MG63 (cell line): ENCODE data around the gene TNIP1. TPM values are rescaled to one million over a fixed set of nuclear protein-coding genes. Genes with fewer than 3 reads are reported as not detected.
A peak's percentile ranks its signal among the peaks of the same experiment; 100 is the strongest.

ENCODE experiments used
- DNase-seq: peaks from one replicate; pipeline ENCODE4 v3.0.0-alpha.2; 2020
- H3K27me3 ChIP-seq: fragments of 250-450 bp; sonication (Bioruptor Pico); 2 replicates; pipeline ENCODE4 v1.5.1; 2020; ENCODE audit warnings: mild to moderate bottlenecking, moderate library complexity
- H3K36me3 ChIP-seq: fragments of 250-450 bp; sonication (Bioruptor Pico); 2 replicates; pipeline ENCODE4 v1.5.1; 2020; ENCODE audit warnings: mild to moderate bottlenecking, moderate library complexity
- H3K4me3 ChIP-seq: fragments of 250-450 bp; sonication (Bioruptor Pico); 2 replicates; pipeline ENCODE4 v1.5.1; 2020; ENCODE audit warnings: mild to moderate bottlenecking, moderate library complexity
- H3K9me3 ChIP-seq: fragments of 250-450 bp; sonication (Bioruptor Pico); 2 replicates; pipeline ENCODE4 v1.5.1; 2020; ENCODE audit warnings: mild to moderate bottlenecking, moderate library complexity
- total RNA-seq: library from RNA; depleted of rRNA; stranded (reverse); fragments of >200 nt; shearing (Covaris generic); gene quantifications from 2 replicates; pipeline ENCODE4 v1.2.3, GENCODE V29; 2014; ENCODE audit warnings: low replicate concordance

The TNIP1 gene
- total RNA-seq, 1 experiment from 2014 or later: 76.6 TPM

DNA sequence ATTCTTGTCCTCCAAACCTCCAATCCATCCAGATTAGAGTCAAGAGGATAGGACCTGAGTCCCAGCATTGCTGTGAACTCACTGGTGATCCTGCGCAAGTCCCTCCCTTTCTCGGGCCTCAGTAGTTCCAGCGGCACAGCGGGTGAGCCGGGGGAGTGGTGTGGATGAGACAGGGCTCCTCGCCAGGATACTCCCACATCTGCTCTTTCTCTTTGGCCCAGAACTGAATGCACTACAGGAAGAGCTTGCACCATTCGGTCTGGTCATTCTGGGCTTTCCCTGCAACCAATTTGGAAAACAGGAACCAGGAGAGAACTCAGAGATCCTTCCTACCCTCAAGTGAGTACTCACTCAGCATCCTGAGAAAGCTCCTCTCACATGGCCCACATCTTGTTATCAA is 54.2 kb downstream of the TNIP1 start:
- H3K27me3 ChIP-seq: no peaks in the 10 kb centered on the region
- no peak for DNase-seq
- no peaks in the 10 kb centered on the region for H3K9me3 ChIP-seq
- no peak overlapping the region for H3K4me3 ChIP-seq
- H3K36me3 ChIP-seq: peaks cover 32% of the 10 kb centered on the region

DNA sequence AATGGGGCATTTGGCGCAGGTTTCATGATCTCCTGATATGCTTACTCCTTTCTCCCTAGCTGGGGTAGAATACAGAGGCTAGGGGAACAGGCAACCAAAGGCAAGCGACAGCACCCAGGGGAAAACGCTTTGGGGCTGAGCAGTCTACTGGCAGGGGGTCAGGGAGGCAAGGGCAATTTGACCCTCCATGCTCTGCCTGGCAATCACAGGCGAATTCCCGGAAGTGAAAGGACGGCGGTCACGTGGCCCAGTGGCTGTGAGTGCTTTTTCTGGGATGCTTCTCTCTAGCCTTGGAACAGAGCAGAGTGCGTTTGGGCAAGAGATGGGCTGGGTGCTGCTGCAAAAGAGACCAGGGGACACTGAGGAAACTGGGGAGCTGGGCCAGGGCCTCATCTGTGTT is 54.7 kb downstream of the TNIP1 start:
- Histone ChIP-seq H3K36me3 (peaks cover 31% of the 10 kb centered on the region), H3K4me3 (no peak overlapping the region), H3K9me3 (no peaks in the 10 kb centered on the region), H3K27me3 (no peaks in the 10 kb centered on the region)
- no peak for DNase-seq

DNA sequence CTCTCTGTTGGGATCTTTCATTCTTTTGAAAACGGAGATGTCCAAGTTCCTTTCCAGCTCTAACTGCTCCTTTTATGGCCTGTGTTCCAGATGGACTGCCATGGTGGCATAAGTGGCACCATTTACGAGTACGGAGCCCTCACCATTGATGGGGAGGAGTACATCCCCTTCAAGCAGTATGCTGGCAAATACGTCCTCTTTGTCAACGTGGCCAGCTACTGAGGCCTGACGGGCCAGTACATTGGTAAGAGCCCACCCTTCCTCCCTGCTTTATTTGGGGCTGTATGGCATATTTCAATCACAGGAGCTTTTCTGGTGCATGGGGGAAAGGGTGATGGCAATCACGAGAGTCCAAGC is 55.6 kb downstream of the TNIP1 start:
- Histone ChIP-seq H3K36me3 (peaks cover 30% of the 10 kb centered on the region), H3K4me3 (no peak overlapping the region), H3K27me3 (no peaks in the 10 kb centered on the region), H3K9me3 (no peaks in the 10 kb centered on the region)
- no peak for DNase-seq

DNA sequence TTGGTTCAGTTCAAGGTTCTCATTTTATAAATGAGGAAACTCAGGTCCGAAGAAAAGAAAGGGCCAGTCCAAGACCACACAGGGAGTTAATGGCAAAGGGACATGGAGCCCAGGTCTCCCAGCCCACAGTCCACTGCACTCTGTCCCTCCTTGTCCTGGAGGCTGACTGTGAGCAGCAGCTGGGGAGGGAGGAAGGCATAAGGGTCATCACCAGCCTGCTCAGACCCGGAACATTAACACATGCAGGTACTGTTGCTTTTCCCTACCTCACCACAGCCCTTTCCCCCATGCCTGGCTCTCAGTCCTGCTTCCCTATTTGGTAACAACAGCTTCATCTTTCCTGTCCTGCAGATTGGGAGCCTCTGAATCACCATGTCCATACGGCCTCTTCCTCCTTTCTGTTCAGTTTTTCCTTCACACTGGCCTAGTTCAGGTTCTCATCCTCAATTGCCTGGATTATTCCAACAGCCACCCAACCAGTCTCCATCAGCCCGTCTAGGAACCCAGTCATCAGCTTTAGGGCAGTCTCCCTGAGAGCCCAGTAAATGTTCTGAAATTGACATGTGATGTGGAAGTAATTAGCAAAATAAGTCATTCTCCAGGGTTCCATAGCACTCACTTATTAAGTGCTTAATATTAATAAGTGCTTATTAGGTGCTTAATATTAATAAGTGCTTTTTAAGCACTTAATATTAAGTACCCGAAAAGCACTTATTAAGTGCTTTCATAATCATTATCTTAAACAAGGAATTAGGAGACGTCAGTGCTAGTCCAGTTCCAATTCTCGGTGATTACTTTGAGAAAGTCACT is 56.2 kb downstream of the TNIP1 start:
- Histone ChIP-seq H3K4me3 (no peak overlapping the region), H3K27me3 (no peaks in the 10 kb centered on the region)
- DNase-seq: no peak

DNA sequence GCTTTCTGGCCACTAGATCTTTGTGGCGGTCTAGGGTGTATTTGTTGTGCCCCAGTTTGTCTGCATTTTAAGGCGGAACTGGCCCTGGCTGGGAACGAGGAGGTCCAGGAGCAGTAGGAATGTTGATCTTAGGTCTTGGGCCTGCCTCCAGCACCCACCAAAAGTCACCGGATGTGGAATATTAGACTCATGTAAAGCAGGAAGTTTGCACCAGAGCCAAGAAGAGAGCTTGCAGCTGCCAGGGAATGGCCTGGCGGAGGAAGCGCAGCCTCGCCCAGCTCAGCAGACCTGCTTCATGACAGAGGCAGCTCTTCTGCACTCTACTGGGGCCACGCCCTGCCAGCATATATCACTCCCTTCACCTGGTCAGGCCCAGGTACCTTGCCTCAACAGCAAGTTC is 57.2 kb downstream of the TNIP1 start:
- DNase-seq: peak; percentile 97
- Histone ChIP-seq H3K36me3 (peaks cover 14% of the 10 kb centered on the region), H3K27me3 (no peaks in the 10 kb centered on the region), H3K4me3 (no peak overlapping the region), H3K9me3 (no peaks in the 10 kb centered on the region)

More for the DNA sequence above, 56.2 kb downstream of the TNIP1 start:
- peaks cover 24% of the 10 kb centered on the region for H3K36me3 ChIP-seq
- H3K9me3 ChIP-seq: no peaks in the 10 kb centered on the region

DNA sequence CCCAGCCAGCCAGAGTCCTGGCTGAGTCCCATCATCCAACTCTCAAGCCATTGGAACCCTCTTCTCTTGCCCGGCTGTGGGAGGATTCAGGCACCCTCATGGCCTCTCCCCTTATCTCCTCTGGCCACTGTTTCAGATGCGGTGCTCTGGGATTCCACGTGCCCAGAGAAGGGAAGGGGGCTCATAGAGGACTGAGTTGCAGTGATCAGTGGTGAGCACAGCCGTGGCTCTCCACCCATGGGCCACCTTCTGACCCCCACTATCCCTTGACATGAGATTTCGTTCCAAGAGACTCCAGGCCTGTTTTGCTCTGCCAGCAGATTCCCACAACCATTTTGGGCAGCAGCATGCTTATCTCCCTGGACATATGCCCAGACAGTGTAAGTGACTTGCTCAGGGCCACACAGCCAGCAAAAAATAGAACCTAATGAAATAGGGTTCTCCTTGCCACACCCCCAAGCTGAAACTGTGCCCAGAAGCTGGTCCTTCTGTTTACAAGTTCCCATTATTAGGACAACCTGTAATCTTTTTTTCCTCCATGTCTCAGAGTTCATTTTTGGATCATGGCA is 57.7 kb downstream of the TNIP1 start:
- Histone ChIP-seq H3K9me3 (no peaks in the 10 kb centered on the region), H3K27me3 (no peaks in the 10 kb centered on the region), H3K36me3 (peaks cover 9% of the 10 kb centered on the region), H3K4me3 (no peak overlapping the region)
- DNase-seq: peak; percentile 95

DNA sequence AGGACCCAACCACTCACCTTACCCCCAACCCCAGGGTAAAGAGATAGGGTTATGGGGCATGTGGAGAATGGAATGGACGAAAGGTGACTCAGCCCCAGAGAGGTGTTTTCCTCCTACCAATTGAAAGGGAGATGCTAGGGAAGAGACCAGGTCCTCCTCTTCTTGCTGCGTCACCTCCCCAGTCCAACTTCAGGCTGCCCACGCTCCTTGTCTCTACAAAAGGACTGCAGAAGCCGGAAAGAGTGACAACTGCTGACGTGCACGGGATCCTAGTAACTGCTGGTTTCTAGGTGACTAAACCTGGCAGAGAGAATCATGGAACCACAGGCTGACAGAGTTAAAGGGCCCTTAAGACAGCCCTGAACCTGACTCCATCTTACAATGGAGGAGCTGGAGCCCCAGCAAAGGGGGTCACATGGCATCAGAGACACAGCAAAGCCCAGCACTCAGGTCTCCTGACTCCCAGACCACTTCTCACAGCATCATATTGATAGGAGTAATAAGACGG is 58.3 kb downstream of the TNIP1 start:
- Histone ChIP-seq H3K4me3 (no peak overlapping the region), H3K9me3 (no peaks in the 10 kb centered on the region), H3K27me3 (no peaks in the 10 kb centered on the region), H3K36me3 (peaks cover 7% of the 10 kb centered on the region)
- no peak for DNase-seq

DNA sequence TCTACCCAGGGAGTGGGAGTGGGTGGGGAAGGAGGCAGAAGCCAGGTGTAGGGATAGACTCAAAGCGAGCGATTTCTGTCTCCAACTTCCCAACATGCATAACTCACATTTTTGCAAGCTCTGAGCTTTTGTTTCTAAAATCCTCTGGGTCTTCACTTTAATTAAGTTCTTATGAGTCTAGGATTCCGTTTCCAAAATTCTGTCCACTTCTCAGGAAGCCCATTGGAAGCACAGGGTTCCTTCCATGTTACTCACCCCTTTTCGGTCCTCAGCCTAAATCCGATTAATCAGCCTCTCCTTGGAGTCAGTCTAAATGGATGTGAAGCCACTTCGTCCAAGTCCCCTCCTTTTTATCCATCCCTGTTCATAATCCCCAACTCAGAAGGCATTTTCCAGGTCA is 59.1 kb downstream of the TNIP1 start:
- DNase-seq: no peak
- H3K27me3 ChIP-seq: no peaks in the 10 kb centered on the region
- peaks cover 4% of the 10 kb centered on the region for H3K36me3 ChIP-seq
- no peak overlapping the region for H3K4me3 ChIP-seq
- no peaks in the 10 kb centered on the region for H3K9me3 ChIP-seq

DNA sequence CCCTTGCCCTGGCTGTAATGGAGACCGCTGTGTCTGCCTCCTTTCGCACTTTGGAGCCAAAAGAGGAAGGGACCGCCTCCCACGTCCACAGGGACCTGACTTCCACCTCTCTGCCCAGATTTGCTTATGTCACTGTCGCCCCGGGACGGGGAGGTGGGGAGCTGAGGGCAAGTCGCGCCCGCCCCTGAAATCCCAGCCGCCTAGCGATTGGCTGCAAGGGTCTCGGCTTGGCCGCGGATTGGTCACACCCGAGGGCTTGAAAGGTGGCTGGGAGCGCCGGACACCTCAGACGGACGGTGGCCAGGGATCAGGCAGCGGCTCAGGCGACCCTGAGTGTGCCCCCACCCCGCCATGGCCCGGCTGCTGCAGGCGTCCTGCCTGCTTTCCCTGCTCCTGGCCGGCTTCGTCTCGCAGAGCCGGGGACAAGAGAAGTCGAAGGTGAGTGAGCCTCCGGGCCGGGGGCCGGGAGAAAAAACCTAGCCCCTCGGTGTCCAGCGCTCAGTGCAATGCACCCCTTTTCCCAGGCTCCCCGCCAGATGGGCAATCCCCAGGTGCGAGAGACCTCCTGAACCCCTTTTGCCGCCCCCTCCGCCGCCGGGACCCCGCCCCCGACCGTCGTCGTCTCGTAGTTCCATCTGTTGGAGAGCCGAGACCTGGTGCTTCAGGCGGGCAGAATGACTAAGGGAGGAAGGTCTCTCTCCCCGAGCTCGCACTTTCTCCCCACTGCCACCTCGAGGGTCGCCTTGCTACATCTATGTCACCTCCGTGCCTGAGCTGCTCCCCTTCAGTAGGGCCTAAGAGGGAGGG is 60.3 kb downstream of the TNIP1 start, which contains the start of gene GPX3:
Gene GPX3, plus strand, starts transcription at position 288 of the 807 bp plus-strand sequence. Its CDS starts 64 bp downstream, at position 352.
- H3K36me3 ChIP-seq: no peaks in the 10 kb centered on the region; the same call in 1 of the 2 replicates
- peak within 1 kb of the TSS; percentile 23 for H3K4me3 ChIP-seq
- H3K9me3 ChIP-seq: no peaks in the 10 kb centered on the region
- peak; percentile 45 for DNase-seq
- H3K27me3 ChIP-seq: no peaks in the 10 kb centered on the region

DNA sequence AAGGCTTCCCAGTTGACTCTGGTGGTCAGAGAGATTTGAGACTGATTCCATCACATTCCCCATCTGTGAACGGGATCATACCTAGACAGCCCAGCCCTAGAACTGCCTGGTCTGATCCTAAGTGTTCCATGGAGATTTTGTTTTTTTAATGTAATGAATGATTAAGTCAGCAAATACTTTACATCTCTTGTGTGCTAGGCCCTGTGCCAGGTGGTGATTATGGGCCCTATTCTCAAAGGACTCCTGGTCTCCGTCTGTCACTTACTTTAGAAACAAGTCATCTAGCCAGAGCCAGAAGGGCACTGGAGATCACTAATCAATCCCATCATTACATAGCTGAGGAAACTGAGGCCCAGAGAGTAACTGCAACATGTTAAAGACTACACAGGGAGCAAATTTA is 61.5 kb downstream of the TNIP1 start:
- H3K9me3 ChIP-seq: no peaks in the 10 kb centered on the region
- DNase-seq: no peak
- H3K4me3 ChIP-seq: no peak overlapping the region

DNA sequence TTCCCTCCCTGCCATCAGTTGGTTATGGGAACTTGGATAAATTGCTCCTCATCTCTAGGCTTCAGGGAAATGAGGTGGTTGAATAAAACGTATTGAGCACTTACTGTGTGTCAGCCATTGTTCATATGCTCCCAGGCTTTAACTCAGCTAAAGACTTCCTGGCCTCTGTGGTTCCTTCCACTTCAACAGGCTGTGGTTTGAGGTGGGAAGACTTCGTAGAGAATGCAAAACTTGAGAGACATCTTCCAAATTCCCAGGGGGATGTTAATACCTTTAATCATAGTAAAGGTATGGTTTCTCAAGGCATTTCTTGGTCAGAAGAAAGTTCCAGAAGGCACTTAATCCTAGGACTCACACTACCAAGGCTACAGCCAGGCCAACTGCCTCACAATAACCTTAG is 62.0 kb downstream of the TNIP1 start:
- no peak for DNase-seq
- no peaks in the 10 kb centered on the region for H3K9me3 ChIP-seq
- H3K36me3 ChIP-seq: no peaks in the 10 kb centered on the region; the same call in 1 of the 2 replicates
- H3K4me3 ChIP-seq: no peak overlapping the region
- no peaks in the 10 kb centered on the region for H3K27me3 ChIP-seq

More for the DNA sequence above, 61.5 kb downstream of the TNIP1 start:
- no peaks in the 10 kb centered on the region; the same call in 1 of the 2 replicates for H3K36me3 ChIP-seq
- no peaks in the 10 kb centered on the region for H3K27me3 ChIP-seq

DNA sequence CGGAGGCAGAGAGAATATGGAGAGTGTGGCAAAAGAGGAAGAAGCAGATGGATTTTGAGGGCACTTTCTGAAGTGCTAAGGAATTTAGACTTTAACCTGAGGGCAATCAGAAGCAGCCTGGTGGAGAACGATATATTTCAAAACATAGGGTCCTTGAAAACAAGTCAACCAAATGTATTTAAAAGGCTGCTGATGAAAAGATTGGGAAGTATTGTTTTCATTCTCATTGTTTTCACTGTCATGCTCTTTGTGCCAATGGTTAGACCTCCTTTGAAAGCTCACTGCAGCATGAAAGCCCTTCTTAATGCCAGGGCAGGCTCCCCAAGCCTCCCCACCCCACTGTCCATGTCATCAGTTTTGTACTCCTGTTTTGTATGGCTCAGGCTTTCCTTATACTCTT is 62.9 kb downstream of the TNIP1 start:
- no peak for DNase-seq
- Histone ChIP-seq H3K36me3 (no peaks in the 10 kb centered on the region; the same call in 1 of the 2 replicates), H3K27me3 (no peaks in the 10 kb centered on the region), H3K4me3 (no peak overlapping the region), H3K9me3 (no peaks in the 10 kb centered on the region)

DNA sequence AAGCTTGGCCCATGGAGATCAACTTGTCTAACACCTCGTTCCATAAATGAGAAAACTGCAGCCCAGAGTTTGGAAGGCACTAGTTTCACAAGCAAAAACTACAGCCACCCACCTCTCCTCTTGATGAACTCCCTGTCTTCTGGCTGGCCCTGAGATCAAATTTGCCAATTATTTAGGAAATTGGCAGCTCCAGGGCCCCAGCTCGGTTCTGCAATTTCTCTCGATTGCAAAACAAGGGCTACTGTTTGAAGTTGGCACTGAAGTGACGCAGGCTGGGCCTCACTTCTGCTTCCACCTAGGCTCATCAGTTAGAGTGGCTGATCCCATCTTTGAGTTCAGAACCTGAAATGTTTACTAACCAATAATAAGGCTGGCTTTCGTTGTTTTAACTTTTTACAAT is 64.1 kb downstream of the TNIP1 start:
- H3K36me3 ChIP-seq: no peaks in the 10 kb centered on the region
- no peak for DNase-seq
- H3K4me3 ChIP-seq: no peak overlapping the region
- H3K27me3 ChIP-seq: no peaks in the 10 kb centered on the region
- H3K9me3 ChIP-seq: no peaks in the 10 kb centered on the region

DNA sequence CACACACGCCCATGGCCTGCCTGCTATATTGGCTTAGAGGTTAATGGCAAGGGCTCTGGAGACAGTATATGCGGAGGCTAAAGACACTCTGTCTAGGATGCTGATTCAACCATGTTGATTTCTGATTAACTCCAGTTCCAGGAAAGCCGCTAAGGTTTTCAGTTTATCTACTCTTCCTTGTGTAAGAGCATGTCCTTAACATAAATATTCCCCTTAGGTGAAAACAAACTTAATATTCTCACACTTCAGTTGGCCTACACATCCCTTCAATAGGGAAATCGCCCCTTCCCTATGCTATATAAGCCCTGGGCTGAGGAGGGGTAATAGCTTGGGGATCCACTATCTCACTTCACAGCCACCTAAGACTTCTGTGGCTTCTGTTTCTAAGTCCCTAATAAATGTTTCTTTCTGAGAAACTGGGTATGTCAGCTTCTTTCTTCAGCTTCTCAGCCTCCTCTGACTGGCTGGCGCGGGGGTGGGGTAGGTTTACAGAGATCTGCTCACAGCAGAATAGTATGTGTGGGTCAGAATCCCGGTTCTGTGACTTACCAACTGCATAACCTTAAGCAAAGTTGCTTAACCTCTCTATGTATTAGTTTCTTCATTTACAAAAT is 64.8 kb downstream of the TNIP1 start:
- Histone ChIP-seq H3K4me3 (no peak overlapping the region), H3K27me3 (no peaks in the 10 kb centered on the region), H3K9me3 (no peaks in the 10 kb centered on the region), H3K36me3 (no peaks in the 10 kb centered on the region)
- no peak for DNase-seq

DNA sequence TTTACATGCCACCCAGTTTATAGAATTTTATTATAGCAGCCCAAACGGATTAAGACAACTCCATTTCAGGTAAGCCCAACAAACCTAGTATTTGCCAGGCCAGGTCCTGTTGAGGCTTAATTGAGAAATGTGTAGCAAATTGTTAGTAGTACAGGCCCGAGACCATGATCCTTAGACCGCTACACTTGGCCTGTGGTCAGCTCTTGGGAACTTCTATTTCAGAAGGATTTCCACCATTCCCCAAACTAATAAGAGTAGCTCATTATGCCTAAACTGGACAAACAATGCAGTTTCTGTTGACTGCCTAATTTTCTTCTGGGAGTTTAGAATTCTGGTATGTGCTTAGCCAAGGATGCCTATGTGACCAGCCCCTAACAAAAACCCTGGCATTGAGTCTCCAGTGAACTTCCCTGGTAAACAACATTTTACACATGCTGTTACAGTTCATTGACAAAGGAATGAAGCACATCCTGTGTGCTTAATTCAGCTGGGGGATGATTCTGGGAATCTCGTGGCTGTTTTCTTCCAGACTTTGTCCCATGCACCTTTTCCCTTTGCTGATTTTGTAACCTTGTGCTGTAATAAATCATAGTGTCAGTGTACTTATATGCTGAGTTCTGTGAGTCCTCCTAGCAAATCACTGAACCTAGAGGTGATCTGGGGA is 66.0 kb downstream of the TNIP1 start:
- no peak for DNase-seq
- no peaks in the 10 kb centered on the region for H3K27me3 ChIP-seq
- H3K36me3 ChIP-seq: no peaks in the 10 kb centered on the region
- H3K9me3 ChIP-seq: no peaks in the 10 kb centered on the region
- H3K4me3 ChIP-seq: no peak overlapping the region

DNA sequence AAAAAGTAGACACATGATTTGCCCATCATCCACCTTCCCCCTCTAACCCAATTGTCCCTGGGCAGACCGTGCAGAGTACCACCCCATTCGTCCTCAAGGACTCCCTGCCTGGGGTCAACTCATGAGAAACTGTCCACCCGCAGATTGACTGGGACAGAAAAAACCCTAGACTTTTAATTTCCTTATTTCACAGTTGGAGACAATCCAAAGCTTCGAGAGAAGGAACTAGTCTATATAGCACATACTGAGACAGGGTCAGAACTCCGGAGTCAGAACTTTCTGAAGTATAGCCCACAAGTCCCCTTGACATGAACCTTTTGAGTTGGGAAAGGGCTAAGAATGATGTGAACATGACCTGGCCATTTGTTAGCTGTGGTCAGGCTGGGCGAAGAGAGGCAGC is 68.0 kb downstream of the TNIP1 start:
- Histone ChIP-seq H3K9me3 (no peaks in the 10 kb centered on the region), H3K27me3 (no peaks in the 10 kb centered on the region), H3K36me3 (no peaks in the 10 kb centered on the region), H3K4me3 (no peak overlapping the region)
- no peak for DNase-seq
